Measurements from ENCODE around the gene MRPS15.

Gene MRPS15

DNA sequence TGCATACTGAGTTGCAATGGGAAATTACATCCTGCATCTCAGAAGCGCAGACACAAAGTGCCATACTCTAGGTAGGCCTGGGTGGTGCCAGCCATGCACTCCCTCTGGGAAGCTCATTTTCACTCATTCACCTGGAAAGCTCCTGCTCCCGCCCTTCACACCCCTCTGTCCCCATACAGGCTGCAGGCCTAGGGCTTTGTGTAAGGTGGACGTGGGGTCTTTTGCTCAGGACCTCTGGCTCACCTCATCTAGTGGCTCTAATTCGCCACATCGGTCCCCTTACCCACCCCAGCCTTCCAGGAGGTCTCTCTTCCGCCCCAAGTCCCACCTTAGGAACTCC, 751 bp downstream of the MRPS15 start:
- H3K4me3 ChIP-seq (ENCODE audit: low read depth, low read length): peak overlapping the region; percentile 99
- no peaks in the 10 kb centered on the region for H3K27me3 ChIP-seq (ENCODE audit: control insufficient read depth, insufficient read depth, low read length)
- H3K36me3 ChIP-seq (ENCODE audit: control insufficient read depth, insufficient read depth, low read length): no peaks in the 10 kb centered on the region
- H3K9ac ChIP-seq: no peak overlapping the region
- no peaks in the 10 kb centered on the region for H3K79me2 ChIP-seq
- H3K4me2 ChIP-seq (ENCODE audit: low read length): peak overlapping the region; percentile 87
- H2AFZ ChIP-seq: peak overlapping the region; percentile 92
- TF ChIP-seq, protein P1, sequence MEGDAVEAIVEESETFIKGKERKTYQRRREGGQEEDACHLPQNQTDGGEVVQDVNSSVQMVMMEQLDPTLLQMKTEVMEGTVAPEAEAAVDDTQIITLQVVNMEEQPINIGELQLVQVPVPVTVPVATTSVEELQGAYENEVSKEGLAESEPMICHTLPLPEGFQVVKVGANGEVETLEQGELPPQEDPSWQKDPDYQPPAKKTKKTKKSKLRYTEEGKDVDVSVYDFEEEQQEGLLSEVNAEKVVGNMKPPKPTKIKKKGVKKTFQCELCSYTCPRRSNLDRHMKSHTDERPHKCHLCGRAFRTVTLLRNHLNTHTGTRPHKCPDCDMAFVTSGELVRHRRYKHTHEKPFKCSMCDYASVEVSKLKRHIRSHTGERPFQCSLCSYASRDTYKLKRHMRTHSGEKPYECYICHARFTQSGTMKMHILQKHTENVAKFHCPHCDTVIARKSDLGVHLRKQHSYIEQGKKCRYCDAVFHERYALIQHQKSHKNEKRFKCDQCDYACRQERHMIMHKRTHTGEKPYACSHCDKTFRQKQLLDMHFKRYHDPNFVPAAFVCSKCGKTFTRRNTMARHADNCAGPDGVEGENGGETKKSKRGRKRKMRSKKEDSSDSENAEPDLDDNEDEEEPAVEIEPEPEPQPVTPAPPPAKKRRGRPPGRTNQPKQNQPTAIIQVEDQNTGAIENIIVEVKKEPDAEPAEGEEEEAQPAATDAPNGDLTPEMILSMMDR (IDR thresholded peaks at IDR 0.05): no peak
- no peaks in the 10 kb centered on the region for H3K4me1 ChIP-seq
- H3K9me3 ChIP-seq (ENCODE audit: control insufficient read depth, low read length): no peaks in the 10 kb centered on the region
- H3K27ac ChIP-seq: no peak overlapping the region

DNA sequence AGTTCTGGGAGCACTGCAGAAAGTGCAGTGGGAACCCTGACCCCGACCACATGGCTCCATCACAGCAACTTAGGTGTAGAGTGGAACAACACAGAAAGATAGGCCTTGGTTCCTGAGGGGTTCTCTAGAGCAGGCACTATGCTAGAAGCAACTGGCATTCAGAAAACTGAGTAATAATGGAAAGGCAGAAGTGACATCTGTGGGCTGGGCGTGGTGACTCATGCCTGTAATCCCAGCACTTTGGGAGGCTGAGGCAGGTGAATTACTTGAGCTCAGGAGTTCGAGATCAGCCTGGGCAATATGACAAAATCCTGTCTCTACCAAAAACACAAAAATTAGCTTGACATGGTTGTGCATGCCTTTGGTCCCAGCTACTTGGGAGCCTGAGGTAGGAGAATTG, 5.3 kb downstream of the MRPS15 start:
- no peaks in the 10 kb centered on the region for H3K36me3 ChIP-seq (ENCODE audit: control insufficient read depth, insufficient read depth, low read length)
- no peaks in the 10 kb centered on the region for H3K4me1 ChIP-seq
- no peaks in the 10 kb centered on the region for H3K79me2 ChIP-seq
- TF ChIP-seq, protein P1 (IDR thresholded peaks at IDR 0.05): no peak
- no peak overlapping the region for H3K9ac ChIP-seq
- H3K4me2 ChIP-seq (ENCODE audit: low read length): no peak overlapping the region
- H3K27me3 ChIP-seq (ENCODE audit: control insufficient read depth, insufficient read depth, low read length): no peaks in the 10 kb centered on the region
- no peak overlapping the region for H2AFZ ChIP-seq
- no peaks in the 10 kb centered on the region for H3K9me3 ChIP-seq (ENCODE audit: control insufficient read depth, low read length)
- no peak overlapping the region for H3K27ac ChIP-seq
- no peak overlapping the region for H3K4me3 ChIP-seq (ENCODE audit: low read depth, low read length)

DNA sequence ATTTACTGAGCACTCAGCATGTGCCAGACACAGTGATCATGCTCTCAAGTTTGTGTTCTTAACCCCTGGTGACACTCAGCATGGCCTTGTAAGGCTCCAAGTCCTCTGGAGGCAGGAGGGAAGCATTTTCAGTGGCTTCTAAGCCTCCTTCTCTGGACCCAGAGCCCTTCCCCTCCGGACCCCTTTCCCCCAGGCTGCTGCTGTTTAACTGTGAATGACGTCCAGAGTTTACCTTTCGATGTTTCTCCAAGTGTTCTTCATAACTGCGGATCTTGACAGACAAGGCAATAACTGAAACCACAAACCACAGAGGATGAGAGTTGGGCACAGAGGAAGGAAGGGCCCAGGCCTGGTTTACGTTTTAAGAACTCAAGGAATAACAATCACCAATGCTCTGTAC, 6.5 kb downstream of the MRPS15 start:
- Histone ChIP-seq H2AFZ (no peak overlapping the region), H3K9me3 (ENCODE audit: control insufficient read depth, low read length) (no peaks in the 10 kb centered on the region), H3K4me2 (ENCODE audit: low read length) (no peak overlapping the region), H3K27ac (no peak overlapping the region), H3K9ac (no peak overlapping the region), H3K4me1 (no peaks in the 10 kb centered on the region), H3K36me3 (ENCODE audit: control insufficient read depth, insufficient read depth, low read length) (no peaks in the 10 kb centered on the region), H3K79me2 (no peaks in the 10 kb centered on the region), H3K4me3 (ENCODE audit: low read depth, low read length) (no peak overlapping the region), H3K27me3 (ENCODE audit: control insufficient read depth, insufficient read depth, low read length) (no peaks in the 10 kb centered on the region)
- TF ChIP-seq, protein P1 (IDR thresholded peaks at IDR 0.05): no peak

DNA sequence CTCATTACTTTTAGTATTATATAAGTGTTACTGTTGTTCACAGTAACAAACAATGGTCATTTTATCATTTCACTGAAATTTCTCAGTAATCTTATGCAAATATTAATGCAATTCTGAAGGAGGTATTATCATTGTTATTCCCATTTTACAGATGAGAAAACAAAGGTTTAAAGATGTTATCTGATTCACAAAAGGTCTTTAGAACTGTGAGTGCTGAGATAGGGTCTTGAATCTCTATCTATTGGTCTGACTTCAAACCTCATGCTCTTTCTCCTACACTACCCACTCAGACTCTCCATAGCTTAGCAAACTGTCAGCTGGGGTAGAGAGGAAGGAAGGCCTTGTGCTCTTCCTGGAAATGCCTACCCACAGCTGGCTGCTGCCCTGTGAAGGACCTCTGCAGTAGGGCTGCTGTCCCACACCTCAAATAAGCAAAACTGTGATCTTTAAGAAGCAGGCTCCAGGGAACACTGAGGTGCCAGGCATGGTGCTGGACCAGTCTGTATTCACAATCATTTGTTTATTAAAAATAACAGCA, 7.7 kb downstream of the MRPS15 start:
- no peaks in the 10 kb centered on the region for H3K27me3 ChIP-seq (ENCODE audit: control insufficient read depth, insufficient read depth, low read length)
- no peak overlapping the region for H3K4me2 ChIP-seq (ENCODE audit: low read length)
- H3K9me3 ChIP-seq (ENCODE audit: control insufficient read depth, low read length): no peaks in the 10 kb centered on the region
- TF ChIP-seq, protein P1 (IDR thresholded peaks at IDR 0.05): no peak
- H3K27ac ChIP-seq: no peak overlapping the region
- H3K9ac ChIP-seq: no peak overlapping the region
- no peaks in the 10 kb centered on the region for H3K4me1 ChIP-seq
- H2AFZ ChIP-seq: no peak overlapping the region
- H3K4me3 ChIP-seq (ENCODE audit: low read depth, low read length): no peak overlapping the region
- H3K36me3 ChIP-seq (ENCODE audit: control insufficient read depth, insufficient read depth, low read length): no peaks in the 10 kb centered on the region
- H3K79me2 ChIP-seq: no peaks in the 10 kb centered on the region

DNA sequence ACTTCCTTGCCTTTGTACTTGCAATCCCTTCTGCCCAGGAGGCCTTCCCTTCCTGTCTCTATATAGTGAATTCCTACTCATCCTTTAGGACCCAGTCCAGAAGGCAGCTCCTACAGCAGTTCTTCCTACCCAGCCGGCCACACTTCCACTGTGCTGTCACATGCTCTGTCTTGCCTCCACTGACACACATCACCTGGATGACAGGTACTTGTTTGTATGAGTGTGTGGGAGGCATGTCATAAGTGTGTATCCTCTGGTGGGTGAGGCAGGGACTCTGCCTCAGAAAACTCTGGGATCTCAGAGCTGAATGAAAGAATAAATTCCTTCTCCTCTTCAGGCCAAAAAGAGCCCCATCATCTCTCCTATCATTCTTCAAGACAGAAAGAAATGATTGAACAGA, 8.8 kb downstream of the MRPS15 start:
- no peak overlapping the region for H3K4me2 ChIP-seq (ENCODE audit: low read length)
- H3K27ac ChIP-seq: no peak overlapping the region
- no peaks in the 10 kb centered on the region for H3K36me3 ChIP-seq (ENCODE audit: control insufficient read depth, insufficient read depth, low read length)
- H2AFZ ChIP-seq: no peak overlapping the region
- no peak overlapping the region for H3K9ac ChIP-seq
- H3K27me3 ChIP-seq (ENCODE audit: control insufficient read depth, insufficient read depth, low read length): no peaks in the 10 kb centered on the region
- no peak overlapping the region for H3K4me3 ChIP-seq (ENCODE audit: low read depth, low read length)
- TF ChIP-seq, protein P1 (IDR thresholded peaks at IDR 0.05): no peak
- no peaks in the 10 kb centered on the region for H3K4me1 ChIP-seq
- no peaks in the 10 kb centered on the region for H3K9me3 ChIP-seq (ENCODE audit: control insufficient read depth, low read length)
- no peaks in the 10 kb centered on the region for H3K79me2 ChIP-seq
